ENCODE measurements around the gene SORCS2.

- TF ChIP-seq EZH2 (IDR thresholded peaks at IDR 0.05; ENCODE audit: insufficient read depth, low read length), result no peak
- no peak for TF ChIP-seq CTCF (IDR thresholded peaks at IDR 0.05; ENCODE audit: insufficient read depth, low read depth, low read length)
These were observed 435.2 kb downstream of the SORCS2 start for GRCh38 chr4:7627251-7628250.

All from astrocyte (in vitro differentiated cells and primary cell).